ENCODE data around the gene LIF. TPM values are rescaled to one million over a fixed set of nuclear protein-coding genes. Genes with fewer than 3 reads are reported as not detected.

Gene LIF
- polyA plus RNA-seq, 1 donor (not counting 4 experiments of a cell fraction or from before 2014, with no cell fraction given), result 3.1 TPM

DNA sequence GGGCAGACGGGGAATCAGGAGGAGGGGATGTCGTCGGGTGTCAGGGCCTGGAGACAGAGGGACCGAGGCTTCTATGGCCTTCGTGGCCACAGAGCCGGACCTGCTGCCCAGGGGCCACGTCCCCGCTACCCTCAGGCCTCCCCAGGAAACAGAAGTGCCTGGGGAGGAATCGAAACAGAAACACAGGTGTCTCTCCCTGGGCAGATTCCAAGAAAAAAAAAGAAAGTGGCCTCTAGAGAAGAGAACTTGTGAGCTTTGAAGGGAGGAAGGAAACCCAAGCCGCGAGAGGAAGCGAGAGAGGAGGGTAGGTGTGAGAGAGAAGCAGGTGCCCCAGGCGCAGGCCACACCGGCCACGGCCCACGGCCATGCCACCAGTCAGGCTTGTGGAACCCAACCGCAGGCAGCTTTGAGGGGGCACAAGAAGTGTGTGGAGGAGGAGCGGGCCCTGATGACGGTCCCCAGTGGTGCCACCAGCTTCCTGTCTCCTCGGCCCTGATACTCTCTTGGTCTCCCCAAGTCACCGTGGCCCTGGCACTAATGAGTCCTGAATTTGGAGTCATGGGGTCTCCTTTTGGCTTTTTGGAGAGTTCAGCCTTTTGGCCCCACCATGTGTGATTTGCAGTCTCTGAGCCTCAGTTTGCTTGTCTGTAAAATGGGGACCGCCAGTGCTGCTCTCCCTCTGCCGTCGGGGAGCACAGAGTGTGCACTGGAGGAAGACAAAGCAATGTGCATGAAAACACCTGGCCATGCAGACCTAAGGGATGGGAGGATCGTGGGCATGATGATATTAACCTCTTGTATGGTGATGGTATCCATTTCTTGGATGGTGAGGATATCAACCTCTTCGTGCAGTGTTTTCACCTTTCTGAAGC is 25.2 kb downstream of the LIF start:
- H3K4me1 ChIP-seq (ENCODE audit: control insufficient read depth, extremely low read depth, insufficient read depth, low read length), result peaks cover 26% of the 10 kb centered on the region
- no peak for DNase-seq (ENCODE audit: low read depth, low spot score)
- H4K20me1 ChIP-seq (ENCODE audit: control insufficient read depth, extremely low read depth, insufficient read depth, low read length), result no peaks in the 10 kb centered on the region
- no peak overlapping the region for H3K27ac ChIP-seq (ENCODE audit: control insufficient read depth, insufficient read depth, low read length)
- H3K27me3 ChIP-seq (ENCODE audit: control insufficient read depth, extremely low read depth, insufficient read depth, low read length), result peaks cover 6% of the 10 kb centered on the region
- H3K9me1 ChIP-seq (ENCODE audit: control insufficient read depth, extremely low read depth, insufficient read depth, low read length), result no peaks in the 10 kb centered on the region
- H3K4me2 ChIP-seq (ENCODE audit: control insufficient read depth, extremely low read depth, insufficient read depth, low read depth, low read length), result no peak overlapping the region
- no peaks in the 10 kb centered on the region for H3K79me2 ChIP-seq (ENCODE audit: control insufficient read depth, insufficient read depth, low read length)
- dilution Hi-C loops (cut with MboI; ENCODE audit: extremely low pct_ligation_motif_present, low sequenced_read_pairs), result no loop called here
- no peaks in the 10 kb centered on the region for H3K9me3 ChIP-seq (ENCODE audit: control insufficient read depth, low read depth, low read length)
- TF ChIP-seq EZH2 (IDR thresholded peaks at IDR 0.05; ENCODE audit: low read length), result no peak
- TF ChIP-seq, protein P1, sequence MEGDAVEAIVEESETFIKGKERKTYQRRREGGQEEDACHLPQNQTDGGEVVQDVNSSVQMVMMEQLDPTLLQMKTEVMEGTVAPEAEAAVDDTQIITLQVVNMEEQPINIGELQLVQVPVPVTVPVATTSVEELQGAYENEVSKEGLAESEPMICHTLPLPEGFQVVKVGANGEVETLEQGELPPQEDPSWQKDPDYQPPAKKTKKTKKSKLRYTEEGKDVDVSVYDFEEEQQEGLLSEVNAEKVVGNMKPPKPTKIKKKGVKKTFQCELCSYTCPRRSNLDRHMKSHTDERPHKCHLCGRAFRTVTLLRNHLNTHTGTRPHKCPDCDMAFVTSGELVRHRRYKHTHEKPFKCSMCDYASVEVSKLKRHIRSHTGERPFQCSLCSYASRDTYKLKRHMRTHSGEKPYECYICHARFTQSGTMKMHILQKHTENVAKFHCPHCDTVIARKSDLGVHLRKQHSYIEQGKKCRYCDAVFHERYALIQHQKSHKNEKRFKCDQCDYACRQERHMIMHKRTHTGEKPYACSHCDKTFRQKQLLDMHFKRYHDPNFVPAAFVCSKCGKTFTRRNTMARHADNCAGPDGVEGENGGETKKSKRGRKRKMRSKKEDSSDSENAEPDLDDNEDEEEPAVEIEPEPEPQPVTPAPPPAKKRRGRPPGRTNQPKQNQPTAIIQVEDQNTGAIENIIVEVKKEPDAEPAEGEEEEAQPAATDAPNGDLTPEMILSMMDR (optimal IDR thresholded peaks at IDR 0.05 in 1 of 3, IDR thresholded peaks at IDR 0.05 in 1 of 3, conservative IDR thresholded peaks at IDR 0.05 in 1 of 3; ENCODE audit: extremely low read depth in 1 of 3, insufficient read depth in 2 of 3, low read length in 3 of 3), result no peak
- no peak overlapping the region for H3K9ac ChIP-seq (ENCODE audit: control insufficient read depth, extremely low read depth, insufficient read depth, low read length)
- no peaks in the 10 kb centered on the region for H3K36me3 ChIP-seq (ENCODE audit: control insufficient read depth in 2 of 2, extremely low read depth in 1 of 2, insufficient read depth in 2 of 2, low read length in 2 of 2)
- no peak overlapping the region for H3K4me3 ChIP-seq (ENCODE audit: control insufficient read depth in 2 of 3, extremely low read depth in 1 of 3, insufficient read depth in 2 of 3, low read depth in 1 of 3, low read length in 3 of 3)
- no peak overlapping the region for H2AFZ ChIP-seq (ENCODE audit: control insufficient read depth, low read length)
- FAIRE-seq, result no peak

DNA sequence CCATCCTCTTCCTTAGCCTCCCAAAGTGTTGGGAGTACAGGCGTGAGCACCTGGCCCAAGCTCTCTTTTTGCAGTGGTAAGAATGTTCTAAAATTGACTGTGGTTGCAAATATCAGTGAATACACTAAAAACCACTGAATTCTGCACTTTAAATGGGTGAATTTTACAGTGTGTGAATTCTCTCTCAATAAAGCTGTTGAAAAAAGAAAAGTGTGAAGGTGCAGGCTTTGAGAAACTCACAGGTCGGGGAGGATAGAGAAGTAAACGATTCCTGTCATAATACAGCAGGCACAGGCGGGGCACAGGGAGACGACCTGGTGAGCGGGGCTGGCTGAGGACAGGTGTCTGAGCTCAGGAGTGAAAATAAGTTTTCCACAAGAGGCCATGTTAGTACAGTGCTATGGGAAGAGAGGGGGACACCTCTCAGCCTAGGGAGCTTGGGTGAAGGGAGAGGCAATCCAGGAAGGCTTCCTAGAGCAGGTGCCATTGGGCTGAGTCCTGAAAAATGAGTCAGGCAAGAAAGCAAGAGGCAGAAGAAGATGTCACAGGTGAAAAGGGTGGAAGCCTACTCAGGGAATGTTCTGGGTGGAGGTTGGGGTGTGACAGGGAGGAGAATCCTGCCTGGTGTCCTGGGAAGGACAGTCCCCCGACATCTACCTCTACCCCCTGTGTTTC is 26.1 kb downstream of the LIF start:
- H3K36me3 ChIP-seq (ENCODE audit: control insufficient read depth in 2 of 2, extremely low read depth in 1 of 2, insufficient read depth in 2 of 2, low read length in 2 of 2), result no peaks in the 10 kb centered on the region
- DNase-seq (ENCODE audit: low read depth, low spot score) (no peak), FAIRE-seq (no peak)
- dilution Hi-C loops (cut with MboI; ENCODE audit: extremely low pct_ligation_motif_present, low sequenced_read_pairs), result no loop called here
- H3K4me1 ChIP-seq (ENCODE audit: control insufficient read depth, extremely low read depth, insufficient read depth, low read length), result peaks cover 18% of the 10 kb centered on the region
- no peak overlapping the region for H3K27ac ChIP-seq (ENCODE audit: control insufficient read depth, insufficient read depth, low read length)
- H2AFZ ChIP-seq (ENCODE audit: control insufficient read depth, low read length), result no peak overlapping the region
- H3K9me1 ChIP-seq (ENCODE audit: control insufficient read depth, extremely low read depth, insufficient read depth, low read length), result no peaks in the 10 kb centered on the region
- H3K9ac ChIP-seq (ENCODE audit: control insufficient read depth, extremely low read depth, insufficient read depth, low read length), result no peak overlapping the region
- H3K9me3 ChIP-seq (ENCODE audit: control insufficient read depth, low read depth, low read length), result no peaks in the 10 kb centered on the region
- no peaks in the 10 kb centered on the region for H3K79me2 ChIP-seq (ENCODE audit: control insufficient read depth, insufficient read depth, low read length)
- H3K4me2 ChIP-seq (ENCODE audit: control insufficient read depth, extremely low read depth, insufficient read depth, low read depth, low read length), result no peak overlapping the region
- TF ChIP-seq, protein P1 (optimal IDR thresholded peaks at IDR 0.05 in 1 of 3, IDR thresholded peaks at IDR 0.05 in 1 of 3, conservative IDR thresholded peaks at IDR 0.05 in 1 of 3; ENCODE audit: extremely low read depth in 1 of 3, insufficient read depth in 2 of 3, low read length in 3 of 3), result no peak
- no peak for TF ChIP-seq EZH2 (IDR thresholded peaks at IDR 0.05; ENCODE audit: low read length)
- H3K4me3 ChIP-seq (ENCODE audit: control insufficient read depth in 2 of 3, extremely low read depth in 1 of 3, insufficient read depth in 2 of 3, low read depth in 1 of 3, low read length in 3 of 3), result no peak overlapping the region
- H4K20me1 ChIP-seq (ENCODE audit: control insufficient read depth, extremely low read depth, insufficient read depth, low read length), result no peaks in the 10 kb centered on the region
- peaks cover 6% of the 10 kb centered on the region for H3K27me3 ChIP-seq (ENCODE audit: control insufficient read depth, extremely low read depth, insufficient read depth, low read length)
